ENCODE data around the gene LONP1. TPM values are rescaled to one million over a fixed set of nuclear protein-coding genes. Genes with fewer than 3 reads are reported as not detected.
"Not testable (repeated sequence)": the region's sequence is repeated elsewhere in the genome, so short reads cannot be mapped to it uniquely, and the experiment has no call there.

Gene LONP1
- total RNA-seq, 4 donors from 2014 or later: 45.0 to 100 (median 67.9) TPM

DNA sequence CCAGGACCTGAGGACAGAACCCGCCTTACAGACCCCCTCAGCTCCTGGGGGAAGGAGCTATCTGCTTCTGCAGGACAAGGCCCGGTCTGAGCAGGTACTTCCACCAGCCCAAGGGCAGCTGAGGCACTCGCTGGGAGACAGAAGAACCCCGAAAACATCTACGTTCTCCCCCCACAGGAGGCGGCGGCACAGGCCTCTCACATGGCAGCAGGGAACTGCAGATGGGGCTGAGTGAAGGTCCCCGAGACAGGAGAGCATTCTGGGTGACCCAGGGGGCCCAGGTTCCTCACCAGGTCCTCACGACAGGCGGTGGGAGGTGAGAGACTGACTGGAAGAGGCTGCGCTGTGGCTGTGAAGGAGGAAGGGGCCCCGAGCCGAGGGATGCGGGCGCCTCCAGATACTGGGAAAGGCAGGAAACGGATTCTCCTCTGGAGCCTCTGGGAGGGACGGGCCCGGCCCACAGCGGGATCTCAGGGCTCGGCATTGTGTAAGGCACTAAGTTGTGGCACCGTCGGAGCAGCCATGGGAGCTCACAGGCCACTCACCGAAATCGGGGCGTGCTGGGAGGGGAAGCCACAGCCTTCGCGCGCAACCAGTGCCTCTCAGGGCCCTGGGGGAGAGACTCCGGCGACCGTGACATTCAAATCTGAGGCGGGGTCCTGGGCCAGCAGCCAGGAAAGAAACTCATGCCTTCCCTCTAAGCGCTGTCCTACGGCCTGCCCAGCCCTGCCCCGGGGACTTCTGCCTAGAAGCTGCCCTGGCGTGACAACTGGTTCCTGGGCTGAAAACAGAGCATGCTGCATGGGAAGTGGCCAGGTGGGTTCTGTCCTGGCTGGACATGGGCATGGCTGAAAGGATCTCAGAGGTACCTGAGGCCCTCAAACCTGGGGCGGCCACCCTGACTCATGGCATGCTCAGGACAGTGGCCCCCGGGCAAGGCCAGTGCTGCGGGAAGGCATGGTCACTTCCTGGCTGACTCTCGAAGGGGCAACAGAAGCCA is 15.8 kb downstream of the LONP1 start:
- DNase-seq: no peak

GRCh38 chr19:5702053-5702410 is 17.9 kb downstream of the LONP1 start:
- DNase-seq; intact Hi-C loops (cut with DNase I); H3K4me3 ChIP-seq (replicated peaks in 1 of 3); H3K27me3 ChIP-seq; H3K4me1 ChIP-seq; H3K27ac ChIP-seq; H3K9me3 ChIP-seq: not testable (repeated sequence)
- peaks cover 40 to 61% of the 10 kb centered on the region in 2 donors for H3K36me3 ChIP-seq
- WGBS, 2 donors: 100% methylated on average over 2 of the region's 28 CpGs; no CpG with 5 or more reads in 1 of the 2 donors

More for the DNA sequence above, 15.8 kb downstream of the LONP1 start:
- Histone ChIP-seq H3K36me3 (peaks cover 46 to 65% of the 10 kb centered on the region in 2 donors), H3K9me3 (no peaks in the 10 kb centered on the region), H3K4me3 (replicated peaks in 1 of 3) (no peak overlapping the region), H3K27me3 (no peaks in the 10 kb centered on the region), H3K4me1 (no peaks in the 10 kb centered on the region), H3K27ac (no peak overlapping the region)
- TF ChIP-seq CTCF (IDR thresholded peaks at IDR 0.05) (no peak), POLR2A (IDR thresholded peaks at IDR 0.05) (no peak)
- 95 to 96% methylated on average over 29 to 35 of the region's 40 CpGs for WGBS, 2 donors
- intact Hi-C loops (cut with DNase I): no loop called here

DNA sequence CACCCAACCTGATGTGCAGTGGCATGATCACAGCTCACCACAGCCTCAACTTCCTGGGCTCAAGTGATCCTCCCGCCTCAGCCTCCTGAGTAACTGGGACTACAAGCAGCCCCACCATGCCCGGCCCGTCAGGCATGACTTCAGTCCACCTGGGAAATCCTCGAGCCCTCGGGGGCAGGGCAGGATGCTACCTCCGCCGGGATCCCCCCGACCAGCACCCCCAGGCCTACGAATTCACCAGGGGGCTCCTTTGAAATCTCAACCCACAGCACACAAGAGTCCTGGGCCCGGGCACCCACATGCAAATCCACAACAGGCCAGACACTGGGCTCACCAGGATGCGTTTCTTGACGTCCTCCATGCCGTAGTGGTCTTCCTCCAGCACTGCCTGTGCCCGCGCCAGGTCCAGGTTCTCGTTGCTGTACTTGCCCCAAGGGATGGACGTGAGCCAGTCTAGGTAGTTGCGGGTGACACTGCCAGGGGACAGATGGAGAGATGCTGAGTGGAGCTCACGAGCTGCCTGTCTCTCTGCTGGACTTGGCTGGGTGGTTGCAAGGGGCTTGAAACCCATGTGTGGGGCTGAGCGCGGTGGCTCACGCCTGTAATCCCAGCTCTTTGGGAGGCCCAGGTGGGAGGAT is 19.4 kb downstream of the LONP1 start:
- Histone ChIP-seq H3K27ac (no peak overlapping the region), H3K36me3 (peaks cover 37 to 58% of the 10 kb centered on the region in 2 donors), H3K4me1 (no peaks in the 10 kb centered on the region), H3K9me3 (no peaks in the 10 kb centered on the region), H3K27me3 (no peaks in the 10 kb centered on the region), H3K4me3 (replicated peaks in 1 of 3) (no peak overlapping the region)
- intact Hi-C loops (cut with DNase I): no loop called here
- DNase-seq: no peak
- WGBS, 2 donors: 96 to 97% methylated on average over 9 to 16 of the region's 22 CpGs
- TF ChIP-seq CTCF (IDR thresholded peaks at IDR 0.05) (no peak), POLR2A (IDR thresholded peaks at IDR 0.05) (no peak)

DNA sequence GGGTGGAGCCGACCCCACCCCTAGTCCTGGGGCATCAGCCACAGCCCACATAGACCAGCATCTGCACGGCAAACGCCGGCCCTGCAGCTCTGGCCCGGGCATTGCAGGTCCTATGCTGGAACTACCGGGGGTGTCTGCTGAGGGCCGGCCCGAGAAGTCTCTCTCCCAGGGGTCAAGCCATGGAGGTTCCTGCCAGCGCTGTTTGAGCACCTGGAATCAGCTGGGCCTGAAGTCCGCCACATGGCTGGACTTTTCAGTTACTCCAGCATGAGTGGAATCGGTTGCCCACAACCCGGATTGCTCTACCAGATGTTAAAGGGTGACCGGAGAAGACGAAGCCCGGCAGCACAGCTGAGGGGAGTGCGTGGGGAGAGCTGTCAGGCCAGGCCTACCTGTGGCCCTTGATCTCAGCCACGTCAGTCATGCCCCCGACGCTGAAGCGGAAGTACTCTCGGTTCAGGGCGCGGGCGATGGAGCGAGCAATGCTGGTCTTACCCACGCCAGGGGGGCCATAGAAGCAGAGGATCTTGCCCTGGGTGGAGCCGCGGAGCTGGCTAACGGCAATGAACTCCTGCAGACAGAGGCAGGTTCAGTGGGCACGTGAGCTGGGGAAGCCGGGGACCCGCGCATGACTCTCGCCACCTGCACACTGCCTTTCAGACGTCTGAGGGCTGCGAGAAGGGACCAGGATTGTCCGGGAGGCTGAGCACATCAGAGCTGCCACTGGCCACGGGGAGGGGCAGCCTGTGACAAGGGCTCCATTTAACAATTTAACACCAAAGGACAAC is 21.1 kb downstream of the LONP1 start:
- WGBS, 2 donors: 95% methylated on average over 29 to 32 of the region's 38 CpGs
- intact Hi-C loops (cut with DNase I): loop anchor here (10.0 kb wide), 1 partner anchor 74 kb away; the partner anchor contains the start of genes SAFB and SAFB2

More for the DNA sequence above, 21.1 kb downstream of the LONP1 start:
- no peak for DNase-seq
- H3K4me1 ChIP-seq: no peaks in the 10 kb centered on the region
- H3K4me3 ChIP-seq (replicated peaks in 1 of 3): no peak overlapping the region
- no peaks in the 10 kb centered on the region for H3K9me3 ChIP-seq
- TF ChIP-seq CTCF (IDR thresholded peaks at IDR 0.05) (no peak), POLR2A (IDR thresholded peaks at IDR 0.05) (no peak)
- H3K36me3 ChIP-seq: peaks cover 45 to 61% of the 10 kb centered on the region in 2 donors
- H3K27ac ChIP-seq: no peak overlapping the region
- H3K27me3 ChIP-seq: no peaks in the 10 kb centered on the region

All from thyroid gland (tissue), 4 donors.